Epithelial cell of prostate (primary cell): ENCODE results near the gene ANO4.
"Not testable (repeated sequence)": the region's sequence is repeated elsewhere in the genome, so short reads cannot be mapped to it uniquely, and the experiment has no call there.

ENCODE experiments used
- DNase-seq: peaks from one replicate; pipeline ENCODE4 v3.0.0-alpha.2; 2011; ENCODE audit warnings: low read depth, low spot score
- H3K27ac ChIP-seq: fragments of 450-650 bp; 2 replicates; pipeline ENCODE4 v1.5.1; 2017; ENCODE audit warnings: mild to moderate bottlenecking

Gene ANO4

DNA sequence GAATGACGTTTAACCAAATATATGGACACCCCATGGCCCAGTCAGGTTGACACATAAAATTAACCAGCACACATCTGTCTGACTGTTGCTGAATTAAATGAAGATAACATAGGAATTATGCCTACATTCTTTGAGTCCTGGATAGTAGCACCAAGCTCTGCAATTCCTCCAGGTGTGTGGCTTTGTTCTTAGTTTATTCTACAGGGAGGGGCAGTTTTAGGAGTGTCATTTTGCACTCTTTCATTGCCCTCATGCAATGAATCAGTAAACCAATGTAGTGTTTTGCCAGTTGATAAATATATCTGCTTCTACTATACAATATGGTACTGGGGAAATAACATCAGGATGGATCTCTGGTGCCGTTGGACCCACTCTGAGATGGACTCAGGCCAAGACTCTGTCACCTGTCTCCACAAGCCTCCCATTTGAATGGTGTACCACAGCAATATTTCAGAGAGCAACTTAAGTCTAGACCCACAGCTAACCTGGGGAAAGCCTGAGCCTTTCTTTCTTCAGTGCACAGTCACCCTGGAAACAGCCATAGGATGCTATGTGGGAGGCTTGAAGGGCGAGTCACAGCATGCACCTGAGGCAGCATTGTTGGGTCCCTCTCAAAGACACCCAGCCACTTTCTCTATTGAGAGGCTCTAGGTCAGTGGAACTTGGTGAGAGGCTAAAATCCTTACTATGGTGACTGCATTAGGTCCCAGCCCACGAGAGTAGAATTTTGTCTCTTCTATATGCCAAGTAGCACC lies 73.2 kb downstream of the ANO4 start:
- H3K27ac ChIP-seq = peak overlapping the region; percentile 19
- DNase-seq = no peak

DNA sequence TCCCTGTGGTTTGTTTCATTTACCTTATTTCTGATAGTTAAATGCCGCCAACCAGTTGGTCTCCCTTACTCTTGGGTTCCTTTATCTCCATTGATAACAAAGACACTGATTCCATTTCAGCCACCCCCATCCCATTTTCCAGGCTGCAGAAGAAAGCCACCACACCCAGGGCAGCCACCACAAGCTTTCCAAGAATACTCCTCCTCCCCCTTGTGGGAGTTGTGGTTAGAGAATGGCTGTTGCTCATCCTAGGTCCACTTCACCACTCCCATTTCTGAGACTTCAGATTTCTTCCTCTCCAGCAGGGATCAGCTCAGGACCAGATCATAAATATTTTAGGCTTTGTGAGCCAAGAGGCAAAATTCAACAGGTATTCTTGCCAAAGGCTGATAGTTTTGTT lies 73.9 kb downstream of the ANO4 start:
- peak overlapping the region; percentile 19 for H3K27ac ChIP-seq
- no peak for DNase-seq

DNA sequence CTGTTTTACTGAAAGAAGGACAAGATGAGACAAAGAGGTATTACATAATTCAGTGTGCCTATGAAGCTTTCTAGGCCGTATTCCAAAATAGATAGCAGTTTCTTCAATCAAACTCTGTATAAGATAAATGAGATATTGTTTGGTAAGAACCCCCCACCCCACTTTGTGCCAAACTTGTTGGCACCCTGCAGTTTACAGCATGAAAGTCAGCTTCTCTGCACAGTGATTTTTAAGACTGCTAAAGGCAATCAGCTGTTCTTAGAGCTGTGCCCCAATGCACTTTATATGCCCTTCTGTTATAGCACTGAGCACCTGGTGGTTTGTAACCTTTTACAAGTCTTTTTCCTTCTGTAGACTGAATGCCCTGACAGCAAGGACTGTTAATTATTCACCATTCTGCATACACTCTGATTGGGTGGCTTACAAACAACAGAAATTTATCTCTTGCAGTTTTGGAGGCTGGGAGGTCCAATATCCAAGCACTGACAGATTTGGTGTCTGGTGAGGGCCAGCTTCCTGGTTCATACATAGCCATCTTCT lies 76.7 kb downstream of the ANO4 start:
- H3K27ac ChIP-seq = no peak overlapping the region
- no peak for DNase-seq

DNA sequence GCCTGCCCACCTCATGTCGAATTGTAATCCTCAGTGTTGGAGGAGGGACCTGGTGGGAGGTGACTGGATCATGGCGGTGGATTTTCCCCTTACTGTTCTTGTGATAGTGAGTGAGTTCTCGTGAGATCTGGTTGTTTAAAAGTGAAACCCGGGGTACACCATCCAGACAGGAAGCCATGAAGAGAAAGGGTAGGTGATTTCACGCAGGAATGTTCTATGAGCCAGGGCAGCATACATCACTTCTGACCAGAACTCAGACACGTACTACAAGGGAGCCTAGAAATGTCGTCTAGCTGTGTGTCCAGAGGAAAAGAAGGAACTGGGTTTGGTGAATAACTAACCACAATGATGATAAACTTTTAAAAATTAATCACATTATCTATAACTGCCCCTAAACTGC lies 80.6 kb downstream of the ANO4 start:
- no peak for DNase-seq
- no peak overlapping the region for H3K27ac ChIP-seq

DNA sequence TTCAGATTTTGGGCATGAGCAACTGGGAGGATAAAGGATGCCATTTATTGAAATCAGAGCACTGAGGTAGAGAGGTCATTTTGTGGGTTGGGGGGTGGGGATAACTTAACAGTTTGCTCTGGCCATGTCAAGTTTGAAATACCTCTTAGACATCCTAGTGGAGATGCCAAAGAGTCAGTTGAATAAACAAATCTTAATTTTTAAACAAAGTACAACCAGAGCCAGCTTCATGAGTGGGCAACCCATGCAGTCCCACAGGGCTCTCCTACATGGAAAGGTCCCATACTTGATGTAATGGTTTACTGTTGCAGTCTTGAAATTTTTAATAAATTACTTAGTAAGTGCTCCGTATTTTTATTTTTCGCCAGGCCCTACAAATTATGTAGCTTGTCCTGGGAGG lies 81.2 kb downstream of the ANO4 start:
- no peak for DNase-seq
- H3K27ac ChIP-seq = no peak overlapping the region

DNA sequence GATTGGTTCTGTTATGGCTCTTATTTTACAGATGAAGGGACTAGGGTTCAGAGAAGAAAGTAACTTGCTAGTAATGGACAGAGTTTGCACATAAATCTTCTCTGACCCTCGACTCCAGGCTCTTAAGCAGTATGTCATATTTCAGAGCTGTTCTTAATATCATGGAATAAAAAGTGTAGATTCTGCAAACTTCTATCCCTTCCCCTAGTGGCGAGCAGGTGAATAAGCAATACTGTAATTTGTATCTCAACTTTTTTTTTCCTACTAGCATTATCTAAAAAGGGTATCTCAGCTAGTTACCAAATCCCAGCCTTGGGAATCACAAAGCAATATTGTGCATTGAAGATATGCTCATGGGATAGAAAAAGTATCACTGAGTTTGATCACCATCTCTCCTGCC lies 83.2 kb downstream of the ANO4 start:
- H3K27ac ChIP-seq = no peak overlapping the region
- DNase-seq = no peak

DNA sequence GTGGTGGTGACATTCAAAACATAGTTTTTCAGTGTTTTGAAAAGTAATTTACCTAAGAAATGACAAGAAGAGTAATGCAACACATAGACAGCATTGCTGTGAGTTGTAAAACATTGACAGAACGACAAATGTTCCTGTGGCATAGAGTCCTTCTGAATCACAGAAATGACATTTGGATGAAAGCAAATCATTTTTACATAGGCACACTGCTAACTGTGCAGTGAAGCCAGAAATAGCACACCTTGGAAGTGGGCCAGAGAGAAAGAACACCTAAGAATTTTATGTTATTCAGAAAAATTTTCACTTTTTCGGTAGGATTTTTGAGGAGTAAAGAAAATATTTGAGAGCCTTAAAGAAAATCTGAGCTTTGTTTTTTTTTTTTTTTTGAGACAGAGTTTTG lies 100.6 kb downstream of the ANO4 start:
- no peak overlapping the region for H3K27ac ChIP-seq
- no peak for DNase-seq

DNA sequence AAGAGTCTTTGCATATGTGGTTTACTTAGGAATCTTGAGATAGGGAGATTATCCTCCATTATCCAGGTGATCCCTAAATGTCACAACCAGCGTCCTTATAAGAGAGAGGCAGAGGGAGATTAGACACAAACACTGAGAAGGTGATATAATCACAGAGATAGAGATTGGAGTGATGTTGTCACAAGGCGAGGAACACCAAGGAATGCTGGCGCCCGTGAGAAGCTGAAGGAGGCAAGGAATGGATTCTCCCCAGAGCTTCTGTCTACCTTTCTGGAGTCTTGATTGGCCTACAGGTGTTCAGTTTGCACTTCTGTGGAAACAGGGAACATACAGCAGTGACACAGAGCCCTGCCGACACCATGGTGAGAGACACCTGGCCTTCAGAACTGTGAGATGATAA lies 101.6 kb downstream of the ANO4 start:
- no peak overlapping the region for H3K27ac ChIP-seq
- no peak for DNase-seq

DNA sequence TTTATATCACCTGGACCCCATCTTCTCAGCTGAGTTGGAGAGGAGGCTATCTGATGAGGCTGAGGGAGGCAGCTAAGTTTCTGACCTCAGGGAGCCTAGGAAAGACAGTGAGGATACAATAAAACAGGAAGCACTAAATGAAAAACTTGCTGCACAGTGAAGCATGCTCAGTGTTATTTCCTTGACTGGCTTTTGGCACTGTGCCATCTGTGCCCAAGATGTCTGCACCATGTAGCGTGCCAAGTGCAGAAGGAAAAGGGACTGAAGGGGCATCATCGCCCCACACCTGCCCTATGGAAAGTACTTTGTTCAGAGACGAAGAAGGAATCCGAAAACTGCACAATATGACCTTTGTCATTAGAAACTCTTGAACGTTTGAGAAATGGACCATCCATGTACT lies 102.7 kb downstream of the ANO4 start:
- H3K27ac ChIP-seq = no peak overlapping the region
- DNase-seq = no peak

DNA sequence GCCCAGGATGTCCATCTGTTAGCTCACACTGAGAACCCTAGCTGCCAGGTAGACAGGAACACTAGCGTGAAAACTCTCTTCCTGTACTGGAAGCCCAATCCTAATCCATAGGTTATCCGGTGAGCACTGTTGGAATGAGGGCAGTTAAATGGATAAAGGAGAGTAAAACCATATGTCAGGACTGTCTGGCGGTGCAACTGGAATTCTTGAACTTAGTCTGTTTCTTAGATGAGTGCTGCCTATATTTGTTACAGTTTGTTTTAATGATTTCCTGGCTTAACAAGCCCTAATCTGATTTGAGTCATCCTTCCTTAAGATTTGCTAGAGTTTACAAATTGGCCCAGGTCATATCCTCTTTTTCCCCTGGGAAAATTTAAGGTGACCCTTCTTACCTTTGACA lies 104.7 kb downstream of the ANO4 start:
- no peak overlapping the region for H3K27ac ChIP-seq
- DNase-seq = no peak

DNA sequence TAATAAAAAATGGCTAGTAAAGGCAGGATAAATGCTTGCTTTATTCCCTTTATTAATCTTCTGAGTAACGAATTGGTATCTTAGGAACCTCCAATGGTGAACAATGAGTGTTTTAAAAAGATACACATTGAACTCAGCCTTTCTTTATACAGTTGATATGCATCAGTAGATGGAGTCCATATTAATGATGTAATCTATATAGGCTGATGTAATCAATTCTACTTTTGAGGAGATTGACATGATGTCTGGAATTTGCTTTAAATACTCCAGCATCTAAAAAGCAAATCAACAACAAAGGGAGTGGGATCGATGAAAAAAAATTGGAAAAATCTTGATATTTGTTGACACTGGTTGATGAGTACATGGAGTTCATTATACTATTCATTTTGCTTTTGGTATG lies 106.2 kb downstream of the ANO4 start:
- DNase-seq = no peak
- no peak overlapping the region for H3K27ac ChIP-seq

DNA sequence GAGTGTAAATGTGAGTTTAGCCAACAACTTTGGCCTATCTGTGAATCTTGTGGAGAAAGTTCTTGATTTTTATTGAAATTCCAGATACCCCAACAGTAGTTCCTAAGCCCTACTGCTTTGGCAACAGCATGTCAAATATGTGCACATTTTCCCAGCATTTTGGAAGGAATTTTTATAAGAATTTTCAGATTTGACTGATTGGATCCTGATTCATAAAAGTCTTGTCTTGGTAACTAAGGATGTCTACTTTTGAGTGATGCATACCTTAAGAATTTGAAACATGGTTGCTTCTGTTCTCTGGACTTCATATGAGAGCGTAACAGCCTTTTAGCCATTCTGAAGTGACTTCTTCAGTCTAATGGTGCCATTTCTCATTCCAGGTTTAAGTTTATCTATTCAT lies 106.7 kb downstream of the ANO4 start:
- no peak for DNase-seq
- H3K27ac ChIP-seq = no peak overlapping the region

DNA sequence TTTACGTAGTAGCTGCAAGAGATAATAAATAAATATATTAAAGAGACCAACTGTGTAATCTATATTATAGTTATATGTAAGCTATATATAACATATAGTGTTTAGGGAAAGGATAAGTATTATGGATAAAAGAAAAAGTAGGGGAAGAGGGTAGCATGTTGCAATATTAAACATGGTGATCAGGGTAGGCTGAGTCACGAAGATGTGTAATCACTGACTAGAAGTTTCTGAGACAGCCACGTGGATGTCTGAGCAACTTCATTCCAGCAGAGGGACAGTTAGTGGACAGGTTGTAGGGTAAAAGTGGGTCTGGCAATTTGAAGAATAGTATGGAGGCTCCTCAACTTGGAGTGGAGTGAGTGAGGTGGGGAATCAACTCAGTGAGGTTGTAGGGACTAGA lies 109.7 kb downstream of the ANO4 start:
- H3K27ac ChIP-seq = no peak overlapping the region
- peak; percentile 22 for DNase-seq

DNA sequence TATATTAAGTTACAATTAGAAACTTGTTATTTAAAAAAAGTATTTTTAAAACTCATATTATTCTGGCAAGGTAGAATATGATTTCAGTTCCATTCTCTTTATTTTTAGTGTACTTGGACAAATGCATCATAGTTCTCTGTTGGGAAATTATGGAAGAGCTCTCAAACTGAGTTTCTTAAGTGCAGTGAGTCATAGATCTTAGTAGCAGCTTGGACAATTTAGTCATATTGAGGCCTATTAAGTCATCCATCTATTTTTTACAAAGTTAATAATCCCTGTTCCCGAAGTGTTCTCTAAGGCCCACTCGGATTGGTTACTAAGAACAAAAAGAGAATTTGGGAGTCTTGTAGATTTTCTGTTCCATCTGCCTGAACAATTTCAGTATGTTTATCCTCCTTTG lies 113.9 kb downstream of the ANO4 start:
- peak; percentile 55 for DNase-seq
- no peak overlapping the region for H3K27ac ChIP-seq

DNA sequence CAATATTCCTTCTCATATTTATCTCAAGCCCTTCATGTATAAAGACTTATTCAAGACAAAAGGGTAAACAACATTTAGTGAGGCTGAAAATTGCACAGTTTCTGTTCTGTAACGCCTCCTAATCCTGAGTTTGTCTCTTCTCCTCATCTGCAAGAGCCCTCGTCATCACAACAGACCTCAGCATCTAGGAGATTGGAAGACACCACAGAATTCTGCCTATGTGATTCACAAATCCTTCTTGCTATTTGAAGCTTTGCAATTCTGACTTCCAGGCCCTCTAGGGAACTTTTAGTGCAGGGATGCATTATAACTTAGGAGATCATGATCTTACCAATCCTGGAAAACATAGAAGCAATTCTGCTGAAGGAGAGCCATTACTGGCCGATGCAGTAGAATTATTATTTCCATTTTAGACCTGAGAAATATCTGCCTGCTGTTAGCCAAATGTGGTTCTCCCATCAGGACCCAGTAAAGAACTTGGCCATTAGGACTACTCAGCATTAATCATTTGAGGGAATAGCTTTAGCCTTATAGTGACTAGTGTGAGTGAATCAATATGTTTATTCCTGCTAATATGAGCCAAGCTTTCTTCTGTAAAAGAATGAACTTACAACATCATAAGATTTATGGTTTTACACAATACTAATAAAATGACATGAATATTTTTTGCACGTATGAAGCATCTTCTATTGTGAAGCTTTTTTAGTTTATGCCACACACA lies 119.5 kb downstream of the ANO4 start:
- DNase-seq = no peak
- no peak overlapping the region for H3K27ac ChIP-seq

DNA sequence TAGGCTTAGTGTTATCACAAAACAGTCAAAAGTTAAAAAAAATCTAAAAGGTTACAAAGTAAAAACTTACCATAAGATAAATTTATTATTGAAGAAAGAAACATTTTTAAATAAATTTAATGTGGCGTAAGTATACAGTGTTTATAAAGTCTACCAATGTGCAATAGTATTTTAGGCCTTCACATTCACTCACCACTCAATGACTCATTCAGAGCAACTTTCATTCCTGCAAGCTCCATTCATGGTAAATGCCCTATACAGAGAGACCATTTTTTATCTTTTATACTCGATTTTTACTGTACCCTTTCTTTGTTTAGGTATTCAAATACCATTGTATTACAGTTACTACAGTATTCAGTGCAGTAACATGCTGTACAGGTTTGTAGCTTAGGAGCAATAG lies 124.5 kb downstream of the ANO4 start:
- H3K27ac ChIP-seq = no peak overlapping the region
- no peak for DNase-seq

DNA sequence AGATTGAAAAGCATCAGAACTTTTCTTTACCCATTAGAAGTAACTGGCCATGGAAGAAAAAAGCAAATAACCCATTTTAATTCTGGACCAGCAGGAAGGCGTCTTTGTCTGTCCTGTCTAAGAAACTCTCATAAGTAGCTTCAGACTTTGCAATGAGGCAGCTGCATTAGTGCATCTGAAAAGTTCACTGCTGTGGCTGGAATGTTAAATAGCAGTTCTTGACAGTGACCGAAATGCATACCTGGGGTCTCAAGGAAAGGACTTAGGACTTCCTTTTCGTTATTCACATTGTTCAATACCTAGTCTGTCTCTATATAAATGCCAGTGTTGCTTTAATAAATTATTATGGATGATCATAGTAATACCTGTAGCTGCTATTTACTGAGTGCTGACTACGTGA lies 125.9 kb downstream of the ANO4 start:
- H3K27ac ChIP-seq = no peak overlapping the region
- DNase-seq = no peak

DNA sequence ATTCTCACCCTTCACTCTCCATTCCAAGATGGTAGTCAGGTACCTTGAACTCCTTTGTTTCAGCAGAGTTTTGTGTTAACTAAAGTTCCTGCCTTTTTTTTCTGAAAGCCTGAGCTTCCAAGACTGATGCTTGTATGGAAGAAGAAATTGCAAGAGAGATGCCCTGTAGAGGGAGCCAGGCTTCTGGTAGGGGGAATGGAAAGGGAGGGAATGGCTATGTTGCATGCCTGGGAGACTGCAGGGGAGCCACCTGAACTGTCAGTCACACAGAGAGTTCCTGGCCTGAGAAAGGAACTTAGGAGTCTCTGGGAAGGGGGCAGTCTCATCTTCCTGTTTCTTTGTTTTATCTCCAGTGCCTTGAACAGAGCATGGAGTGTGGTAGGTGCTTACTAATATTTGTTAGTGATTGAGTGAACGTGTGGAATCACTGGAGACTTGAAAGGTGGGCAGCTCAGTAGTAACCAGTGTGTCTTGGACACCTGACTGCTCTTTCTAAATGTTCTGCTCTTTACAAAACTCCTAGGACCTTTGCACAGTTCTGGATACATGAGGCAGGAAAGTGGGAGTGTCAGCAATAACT lies 132.2 kb downstream of the ANO4 start:
- no peak for DNase-seq
- H3K27ac ChIP-seq = no peak overlapping the region

DNA sequence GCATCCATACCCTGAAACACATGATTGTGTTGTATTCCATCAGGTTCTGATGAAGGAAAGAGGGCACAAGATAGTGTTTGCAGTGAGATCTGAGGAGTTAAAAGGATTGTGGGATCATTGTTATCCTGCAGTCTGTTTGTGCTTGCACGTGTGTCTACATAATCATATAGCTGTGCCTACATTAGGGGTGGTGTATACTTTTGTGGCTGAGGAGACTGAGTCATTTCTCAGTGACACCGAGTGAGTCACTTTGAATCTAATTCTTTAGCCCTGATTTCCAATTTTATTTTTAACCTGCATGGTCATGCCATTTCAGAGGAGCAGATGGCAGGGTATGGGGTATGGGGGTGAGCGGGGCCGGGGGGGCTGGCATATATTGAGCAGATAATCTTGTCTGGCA lies 133.2 kb downstream of the ANO4 start:
- no peak overlapping the region for H3K27ac ChIP-seq
- DNase-seq = peak; percentile 53

DNA sequence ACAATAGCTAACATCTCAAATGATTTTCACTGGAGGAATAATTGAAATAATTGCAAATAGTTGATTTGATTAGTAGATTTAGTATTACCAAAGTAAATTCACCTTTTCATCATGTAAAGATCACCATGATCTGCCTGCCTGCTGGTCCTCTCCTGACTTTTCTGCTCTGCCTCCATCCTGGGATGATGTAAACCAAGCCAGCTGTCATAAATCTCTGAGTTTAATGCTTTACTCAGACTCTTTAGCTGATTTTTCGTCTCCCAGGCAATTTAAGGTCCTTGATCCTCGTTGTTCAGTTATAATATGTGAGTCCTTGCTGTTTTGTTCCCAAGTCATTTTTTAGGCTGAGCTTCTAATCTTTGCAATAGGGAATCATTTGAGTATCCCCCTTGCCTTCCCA lies 138.0 kb downstream of the ANO4 start:
- no peak for DNase-seq
- no peak overlapping the region for H3K27ac ChIP-seq

DNA sequence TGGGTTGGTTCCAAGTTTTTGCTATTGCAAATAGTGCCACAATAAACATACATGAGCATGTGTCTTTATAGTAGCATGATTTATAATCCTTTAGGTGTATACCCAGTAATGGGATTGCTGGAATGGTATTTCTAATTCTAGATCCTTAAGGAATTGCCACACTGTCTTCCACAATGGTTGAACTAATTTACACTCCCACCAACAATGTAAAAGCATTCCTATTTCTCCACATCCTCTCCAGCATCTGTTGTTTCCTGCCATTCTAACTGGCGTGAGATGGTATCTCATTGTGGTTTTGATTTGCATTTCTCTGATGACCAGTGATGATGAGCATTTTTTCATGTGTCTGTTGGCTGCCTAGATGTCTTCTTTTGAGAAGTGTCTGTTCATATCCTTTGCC lies 139.0 kb downstream of the ANO4 start:
- not testable (repeated sequence) for DNase-seq, H3K27ac ChIP-seq
